22Rv1 (cell line): ENCODE results near the gene C11orf58.

ENCODE experiments used
- CTCF ChIP-seq: fragments of 450-650 bp; IDR thresholded peaks from 2 replicates; pipeline ENCODE4 v1.5.1; 2017; ENCODE audit warnings: mild to moderate bottlenecking
- ZFX ChIP-seq: fragments of 450-650 bp; IDR thresholded peaks from 2 replicates; pipeline ENCODE4 v1.6.1; 2017; ENCODE audit warnings: antibody characterized with exemption, borderline replicate concordance

GRCh38 chr11:16774936-16775613 is 36.6 kb downstream of the C11orf58 start:
- TF ChIP-seq CTCF (no peak), ZFX (no peak)
